Left lung (tissue), 10 donors: ENCODE measurements around the gene SKAP2. TPM values are rescaled to one million over a fixed set of nuclear protein-coding genes. Genes with fewer than 3 reads are reported as not detected.
A peak's percentile ranks its signal among the peaks of the same experiment; 100 is the strongest.

Experiments
- ATAC-seq: fragments of 200-7000 bp; cut with Tn5 transposase; one replicate; pipeline ENCODE4 v1.9.1; 2020; ENCODE audit warnings: moderate library complexity
- DNase-seq, 4 donors: peaks; one replicate each; pipeline ENCODE4 v3.0.0-alpha.2; 2013 to 2020
- H3K27ac ChIP-seq, 2 donors: fragments of 200-600 bp; sonication (generic) in 1 of 2; one replicate each; pipeline versions ENCODE4 v1.5.0 to v1.8.0; 2020 to 2021
- H3K27me3 ChIP-seq, 2 donors: fragments of 200-600 bp; sonication (generic) in 1 of 2; one replicate each; pipeline versions ENCODE4 v1.5.0 to v1.8.0; 2020 to 2021
- H3K36me3 ChIP-seq, 2 donors: fragments of 200-600 bp; sonication (generic) in 1 of 2; one replicate each; pipeline versions ENCODE4 v1.5.0 to v1.8.0; 2020 to 2021
- H3K4me1 ChIP-seq, 2 donors: fragments of 200-600 bp; one replicate each; pipeline ENCODE4 v1.8.0; 2021
- H3K4me3 ChIP-seq, 2 donors: fragments of 200-600 bp; sonication (generic) in 1 of 2; one replicate each; pipeline versions ENCODE4 v1.5.0 to v1.8.0; 2020 to 2021; ENCODE audit warnings: mild to moderate bottlenecking in 1 of 2
- H3K9me3 ChIP-seq, 2 donors: fragments of 200-600 bp; sonication (generic) in 1 of 2; one replicate each; pipeline versions ENCODE4 v1.5.0 to v1.8.0; 2020 to 2021
- CTCF ChIP-seq, 2 donors: fragments of 200-600 bp; sonication (generic) in 1 of 2; IDR thresholded peaks; one replicate each; pipeline versions ENCODE4 v1.5.0 to v1.8.0; 2021; ENCODE audit warnings: antibody characterized with exemption in 2 of 2
- intact Hi-C, 2 donors: fragments of 100-400 bp; cut with DNase I; formaldehyde crosslinking; loops; one replicate each; pipeline versions ENCODE4 v1.11.2 to v1.14.2; 2022
- polyA plus RNA-seq, 6 donors: library from polyadenylated mRNA; unstranded; fragments of 120-200 nt; gene quantifications; one replicate each; pipeline ENCODE4 v1.2.1, GENCODE V29; 2013; ENCODE audit not compliant: insufficient read length in 6 of 6
- total RNA-seq, 2 donors: library from RNA; stranded (reverse); fragmentation: NEBNext Ultra II Directional; extraction: Animal tissue kit (Norgen Biotek cat#: 25700); gene quantifications; one replicate each; pipeline ENCODE4 v1.2.1, GENCODE V29; 2021
- donor health status: DM: no; HTN: yes; CAD: no.
- donor health status: DM: no; HTN: no; CAD: no.

Gene SKAP2
- total and polyA plus RNA-seq, 8 donors: 43.5 to 61.0 (median 47.2) TPM

DNA sequence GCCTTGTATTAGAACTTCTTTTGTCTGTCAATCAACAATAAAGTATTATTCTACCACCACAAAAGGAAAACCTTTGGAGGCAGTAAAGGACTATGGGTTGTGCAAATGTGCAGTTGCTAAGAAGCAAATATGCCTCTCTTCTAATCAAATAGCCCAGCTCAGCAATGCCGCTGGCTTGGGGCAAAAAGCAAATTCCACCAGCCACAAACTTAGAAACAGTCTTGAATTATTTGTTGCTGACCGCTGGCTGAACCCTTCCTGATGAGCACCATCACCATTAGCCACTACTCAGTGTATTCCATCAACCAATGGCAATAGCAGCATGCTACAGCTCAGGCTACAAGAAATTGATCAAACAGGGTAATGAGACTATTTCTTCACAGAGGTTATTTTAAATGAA lies 51.0 kb downstream of the SKAP2 start:
- TF ChIP-seq CTCF (IDR thresholded peaks at IDR 0.05): no peak
- H3K4me1 ChIP-seq: no peaks in the 10 kb centered on the region
- H3K9me3 ChIP-seq: no peaks in the 10 kb centered on the region
- H3K4me3 ChIP-seq: no peak overlapping the region
- no peak overlapping the region for H3K27ac ChIP-seq
- DNase-seq (peak in 2 of 4 donors; percentile 53 to 79), ATAC-seq (peak; percentile 47)
- peaks cover 0 to 6% of the 10 kb centered on the region in 2 donors for H3K36me3 ChIP-seq
- intact Hi-C loops: no loop called here
- H3K27me3 ChIP-seq: no peaks in the 10 kb centered on the region

- ATAC-seq (no peak), DNase-seq (no peak)
- Histone ChIP-seq H3K27ac (no peak overlapping the region), H3K4me1 (no peaks in the 10 kb centered on the region), H3K36me3 (no peaks in the 10 kb centered on the region), H3K27me3 (no peaks in the 10 kb centered on the region), H3K4me3 (no peak overlapping the region), H3K9me3 (no peaks in the 10 kb centered on the region)
- TF ChIP-seq CTCF (IDR thresholded peaks at IDR 0.05): no peak
- intact Hi-C loops: no loop called here
Observed at GRCh38 chr7:26794541-26794940, 69.8 kb downstream of the SKAP2 start.

- H3K9me3 ChIP-seq: no peaks in the 10 kb centered on the region
- H3K27me3 ChIP-seq: no peaks in the 10 kb centered on the region
- no peaks in the 10 kb centered on the region for H3K36me3 ChIP-seq
- H3K4me1 ChIP-seq: no peaks in the 10 kb centered on the region
- no peak overlapping the region for H3K4me3 ChIP-seq
- TF ChIP-seq CTCF (IDR thresholded peaks at IDR 0.05): no peak
- intact Hi-C loops: no loop called here
- ATAC-seq (no peak), DNase-seq (no peak)
- no peak overlapping the region for H3K27ac ChIP-seq
Observed at GRCh38 chr7:26792576-26792975, 71.8 kb downstream of the SKAP2 start.

DNA sequence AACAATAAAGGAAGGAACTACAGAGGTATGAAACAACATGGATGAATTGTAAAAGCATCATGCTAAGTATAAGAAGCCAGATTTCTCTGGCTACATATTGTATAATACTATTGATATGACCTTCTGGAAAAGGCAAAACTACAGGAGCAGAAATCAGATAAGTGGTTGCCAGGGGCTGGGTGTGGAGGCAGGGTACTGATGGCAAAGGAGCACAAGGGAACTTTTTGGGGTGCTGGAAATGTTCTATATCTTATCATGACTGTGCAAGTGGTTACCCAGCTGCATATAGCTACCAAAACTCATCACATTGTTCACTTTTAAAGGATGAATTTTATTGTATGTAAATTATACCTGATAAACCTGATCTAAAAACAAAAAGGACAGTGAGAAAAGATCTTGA lies 72.4 kb downstream of the SKAP2 start:
- Histone ChIP-seq H3K9me3 (no peaks in the 10 kb centered on the region), H3K4me1 (no peaks in the 10 kb centered on the region), H3K27me3 (no peaks in the 10 kb centered on the region), H3K4me3 (no peak overlapping the region), H3K27ac (no peak overlapping the region), H3K36me3 (no peaks in the 10 kb centered on the region)
- ATAC-seq (no peak), DNase-seq (no peak)
- intact Hi-C loops: no loop called here
- no peak for TF ChIP-seq CTCF (IDR thresholded peaks at IDR 0.05)

- ATAC-seq: no peak
- DNase-seq: no peak
- TF ChIP-seq CTCF (IDR thresholded peaks at IDR 0.05): no peak
- Histone ChIP-seq H3K27me3 (no peaks in the 10 kb centered on the region), H3K4me1 (no peaks in the 10 kb centered on the region), H3K27ac (no peak overlapping the region), H3K4me3 (no peak overlapping the region), H3K36me3 (no peaks in the 10 kb centered on the region), H3K9me3 (no peaks in the 10 kb centered on the region)
- intact Hi-C loops: no loop called here
Observed at GRCh38 chr7:26789481-26790184, 74.8 kb downstream of the SKAP2 start.
